Thyroid gland (tissue), 4 donors: ENCODE data around the gene SORCS2.

ENCODE experiments used
- CTCF ChIP-seq, 6 experiments: fragments of 200-600 bp in 3 of 6; fragments of 450-650 bp in 3 of 6; sonication (generic) in 3 of 6; IDR thresholded peaks; one replicate each; pipeline ENCODE4 v1.5.1; 2016 to 2019; ENCODE audit warnings: antibody characterized with exemption in 6 of 6, mild to moderate bottlenecking in 2 of 6, inconsistent platforms in 1 of 6, moderate library complexity in 1 of 6
- POLR2A ChIP-seq, 2 donors: fragments of 450-650 bp; IDR thresholded peaks; one replicate each; pipeline ENCODE4 v1.6.1; 2017; ENCODE audit warnings: antibody characterized with exemption in 2 of 2, mild to moderate bottlenecking in 2 of 2, moderate library complexity in 1 of 2

- TF ChIP-seq CTCF (IDR thresholded peaks at IDR 0.05) (no peak), POLR2A (IDR thresholded peaks at IDR 0.05) (no peak)
Observed at GRCh38 chr4:7584098-7584497, 391.8 kb downstream of the SORCS2 start.
